Superior temporal gyrus (tissue), 1 donor: ENCODE measurements around the gene CALML4.
"Not testable (repeated sequence)": the region's sequence is repeated elsewhere in the genome, so short reads cannot be mapped to it uniquely, and the experiment has no call there.

Experiments used
- DNase-seq: peaks from one replicate; pipeline ENCODE4 v3.0.0-alpha.2; 2016; ENCODE audit errors: extremely low spot score

The CALML4 gene

DNA sequence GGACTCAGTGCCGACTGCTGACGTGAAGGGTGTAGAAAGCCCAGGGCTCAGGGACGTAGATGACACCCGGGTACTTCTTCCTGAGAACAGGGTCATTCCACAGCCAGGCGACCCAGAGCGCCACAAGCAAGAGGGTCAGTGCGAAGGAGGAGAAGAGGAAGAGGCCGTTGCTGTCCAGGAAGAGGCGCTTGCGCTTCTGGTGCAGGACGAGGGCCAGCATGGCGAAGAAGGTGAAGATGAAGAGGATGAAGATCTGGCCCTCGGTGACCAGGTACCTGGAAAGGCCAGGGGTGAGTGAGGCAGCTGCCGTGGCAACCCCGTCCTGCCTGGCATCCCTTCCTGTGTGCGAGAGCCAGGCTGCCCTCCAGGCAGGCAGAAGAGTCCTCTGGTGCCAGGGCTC is 3.0 kb upstream of the CALML4 start:
- DNase-seq, result no peak

GRCh38 chr15:68207176-68207935 is 2.2 kb upstream of the CALML4 start:
- no peak for DNase-seq

DNA sequence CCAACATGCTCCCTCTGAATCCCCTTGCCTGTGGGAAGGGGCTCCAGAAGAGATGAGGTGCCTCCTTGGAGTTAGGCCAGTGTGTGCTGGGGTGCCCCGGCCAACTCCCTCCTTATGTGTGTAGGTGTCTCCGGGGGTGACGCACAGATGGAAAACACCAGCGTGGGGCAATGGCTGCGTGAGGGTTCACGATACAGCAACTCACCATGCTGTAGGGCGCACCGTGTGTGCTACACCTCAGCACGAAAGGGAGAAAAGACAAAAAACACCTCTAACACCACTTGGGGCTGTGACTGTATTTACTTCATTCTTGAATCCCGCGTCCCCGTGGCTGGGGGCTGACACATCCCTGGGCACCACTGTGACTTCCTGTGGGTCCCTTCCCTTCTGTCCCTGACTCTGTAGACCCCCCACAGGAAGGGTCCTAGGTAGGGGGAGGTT is 1.6 kb upstream of the CALML4 start:
- DNase-seq, result no peak

GRCh38 chr15:68205954-68206539 is 915 bp upstream of the CALML4 start:
- no peak for DNase-seq

- DNase-seq, result no peak
These were observed 419 bp upstream of the CALML4 start for GRCh38 chr15:68205558-68205944.

DNA sequence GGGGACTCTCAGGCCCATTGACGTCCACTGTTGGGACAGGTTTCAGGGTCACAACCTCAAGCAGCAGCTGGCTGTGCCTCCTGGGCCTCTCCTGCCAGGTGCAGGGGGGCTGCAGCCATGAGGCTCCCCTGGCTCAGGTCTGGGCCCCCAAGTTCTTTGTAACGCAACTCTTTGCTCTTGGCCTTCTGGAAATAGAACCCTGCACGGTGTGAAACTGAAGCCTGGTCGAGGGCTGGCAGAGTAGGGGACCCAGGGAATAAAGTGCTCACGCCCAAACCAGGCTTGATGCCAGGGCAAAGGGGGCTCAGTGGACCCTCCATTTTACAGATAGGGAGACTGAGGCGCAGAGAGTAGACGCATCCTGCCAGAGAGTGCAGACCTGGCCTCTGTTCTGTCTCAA is 771 bp downstream of the CALML4 start:
- no peak for DNase-seq

GRCh38 chr15:68203956-68204355 is 1.2 kb downstream of the CALML4 start:
- DNase-seq, result no peak

DNA sequence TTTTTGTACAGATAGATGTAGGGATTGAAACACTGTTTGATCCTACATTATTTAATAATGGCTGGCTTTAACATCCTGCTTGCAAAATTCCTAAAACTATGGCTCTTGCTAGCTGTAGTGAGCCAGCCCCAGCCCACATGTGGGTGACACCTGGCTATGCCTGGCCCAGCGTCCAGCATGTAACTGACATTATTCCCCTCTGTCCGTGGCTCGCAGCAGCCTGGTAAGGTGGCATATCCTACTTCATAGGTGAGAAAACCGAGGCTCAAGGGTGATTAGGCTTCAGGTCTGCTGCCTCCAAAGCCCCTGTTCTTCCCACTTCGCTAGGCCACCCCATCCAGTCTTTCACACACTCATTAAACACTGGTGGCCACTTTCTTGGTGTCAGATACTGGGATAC is 1.6 kb downstream of the CALML4 start:
- no peak for DNase-seq

GRCh38 chr15:68202994-68203393 is 2.1 kb downstream of the CALML4 start:
- not testable (repeated sequence) for DNase-seq

DNA sequence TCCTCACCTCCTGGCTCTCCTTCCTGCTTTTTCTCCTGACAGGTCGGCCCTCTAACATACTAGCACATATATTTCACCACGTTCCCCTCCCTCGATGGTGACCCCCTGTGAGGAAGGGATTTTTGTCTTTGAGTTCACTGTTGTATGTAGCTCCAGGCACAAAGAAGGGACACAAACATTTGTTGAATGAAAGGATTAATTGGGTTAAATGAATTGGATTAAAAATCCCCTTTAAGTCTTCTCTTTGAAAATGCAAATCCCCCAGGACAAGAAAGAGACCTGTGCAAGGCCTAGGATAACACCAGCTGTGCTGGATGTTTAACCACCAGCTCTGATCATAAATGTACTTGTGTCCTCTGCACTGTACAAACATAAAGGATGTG is 3.3 kb downstream of the CALML4 start:
- DNase-seq, result no peak

GRCh38 chr15:68201153-68201878 is 3.8 kb downstream of the CALML4 start:
- DNase-seq, result no peak

DNA sequence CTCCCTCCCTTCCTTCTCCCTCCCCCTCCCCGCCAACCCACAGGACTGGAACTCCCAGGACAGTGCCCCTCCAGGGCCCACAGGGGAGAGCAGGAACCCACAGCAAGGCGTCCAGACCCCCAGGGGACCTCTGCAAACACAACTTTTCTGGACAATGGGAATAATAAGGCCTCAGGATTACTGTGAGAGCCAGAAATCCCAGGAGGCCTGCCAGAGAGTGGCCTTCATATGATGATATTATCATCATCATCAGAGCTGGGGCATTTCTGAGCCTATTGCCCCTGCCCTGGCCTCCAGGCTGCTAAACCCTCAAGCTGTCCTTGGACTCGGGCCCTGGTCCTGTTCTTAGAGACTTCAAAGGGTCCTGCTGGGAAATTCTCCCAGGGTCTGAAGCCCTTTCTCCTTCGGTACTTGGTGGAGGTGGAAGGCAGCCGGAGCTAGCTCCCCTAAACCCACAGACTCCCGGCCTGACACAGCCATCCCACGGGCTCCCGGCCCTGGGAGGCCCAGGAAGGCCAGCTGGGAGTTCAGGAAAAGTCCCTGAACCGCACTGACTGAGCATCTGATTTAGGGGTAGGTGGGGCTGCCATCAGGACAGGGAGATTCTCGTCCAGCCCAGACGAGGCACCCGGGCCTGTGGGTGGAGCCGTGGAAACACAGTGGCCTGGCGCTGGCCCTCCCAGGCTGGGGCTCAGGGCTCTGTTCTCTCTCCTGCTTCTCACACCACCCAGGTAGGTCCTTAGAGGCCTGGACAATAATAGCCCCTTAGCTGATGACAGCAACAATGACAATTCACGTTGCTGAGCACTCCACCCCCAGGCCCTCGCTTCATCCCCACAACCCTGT is 4.9 kb downstream of the CALML4 start:
- no peak for DNase-seq

DNA sequence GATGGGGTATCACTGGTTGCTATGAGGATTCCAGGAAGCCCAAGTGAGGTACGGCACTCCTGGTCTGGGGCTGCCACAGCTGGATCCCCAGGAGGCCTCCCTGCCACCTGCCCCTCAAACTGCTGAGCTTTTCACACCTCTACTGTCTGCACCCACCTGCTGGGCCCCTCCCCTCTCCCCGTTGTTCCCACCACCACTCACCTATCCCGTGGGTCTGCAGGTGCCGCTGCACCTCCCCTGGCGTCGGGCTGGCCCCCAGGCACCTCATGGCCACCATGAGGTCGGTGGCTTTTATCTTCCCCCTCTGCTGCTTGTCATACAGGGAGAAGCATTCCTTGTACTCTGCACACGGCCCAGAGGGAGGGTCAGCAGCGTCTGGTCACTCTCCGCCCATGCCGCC is 5.8 kb downstream of the CALML4 start:
- DNase-seq, result no peak

GRCh38 chr15:68197661-68198437 is 7.3 kb downstream of the CALML4 start:
- no peak for DNase-seq

- DNase-seq, result no peak
These were observed 8.0 kb downstream of the CALML4 start for GRCh38 chr15:68197170-68197492.

- DNase-seq, result no peak
These were observed 8.5 kb downstream of the CALML4 start for GRCh38 chr15:68196445-68197169.

DNA sequence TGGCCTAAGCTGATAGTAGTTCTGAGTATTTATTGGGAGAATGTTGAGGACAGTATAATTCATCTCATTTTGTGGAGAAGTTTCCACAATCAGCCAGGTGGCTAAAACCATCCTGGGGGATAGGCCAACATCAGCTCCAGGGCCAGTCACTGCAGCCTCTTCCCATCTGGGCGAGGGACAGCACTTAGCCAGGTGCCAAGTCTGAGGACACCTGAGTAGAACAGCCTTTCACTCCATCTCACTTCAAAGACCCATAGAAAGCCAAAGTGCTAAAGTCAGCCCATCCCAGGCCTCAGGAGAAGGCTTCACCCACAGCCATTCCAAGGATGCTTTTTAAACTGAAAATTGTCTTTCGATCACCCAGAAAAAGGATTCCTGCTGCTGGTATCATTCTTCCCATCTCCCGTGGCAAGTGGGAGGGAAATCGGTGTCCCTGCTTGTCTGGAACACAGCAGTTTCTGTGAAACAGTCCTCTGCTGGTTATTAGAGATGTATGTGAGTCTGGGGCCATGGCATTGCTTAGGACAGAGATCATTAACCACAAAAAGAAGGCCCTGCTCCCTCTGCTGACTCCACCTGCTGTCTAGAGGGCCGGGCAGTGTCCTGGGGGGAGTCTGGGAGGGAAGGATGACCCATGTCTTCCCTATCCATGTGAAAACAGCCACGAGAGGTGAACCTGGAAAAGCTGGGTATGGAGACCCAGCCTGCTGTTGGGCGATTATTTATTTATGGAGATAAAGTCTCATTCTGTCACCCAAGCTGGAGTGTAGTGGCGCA is 9.6 kb downstream of the CALML4 start:
- no peak for DNase-seq

DNA sequence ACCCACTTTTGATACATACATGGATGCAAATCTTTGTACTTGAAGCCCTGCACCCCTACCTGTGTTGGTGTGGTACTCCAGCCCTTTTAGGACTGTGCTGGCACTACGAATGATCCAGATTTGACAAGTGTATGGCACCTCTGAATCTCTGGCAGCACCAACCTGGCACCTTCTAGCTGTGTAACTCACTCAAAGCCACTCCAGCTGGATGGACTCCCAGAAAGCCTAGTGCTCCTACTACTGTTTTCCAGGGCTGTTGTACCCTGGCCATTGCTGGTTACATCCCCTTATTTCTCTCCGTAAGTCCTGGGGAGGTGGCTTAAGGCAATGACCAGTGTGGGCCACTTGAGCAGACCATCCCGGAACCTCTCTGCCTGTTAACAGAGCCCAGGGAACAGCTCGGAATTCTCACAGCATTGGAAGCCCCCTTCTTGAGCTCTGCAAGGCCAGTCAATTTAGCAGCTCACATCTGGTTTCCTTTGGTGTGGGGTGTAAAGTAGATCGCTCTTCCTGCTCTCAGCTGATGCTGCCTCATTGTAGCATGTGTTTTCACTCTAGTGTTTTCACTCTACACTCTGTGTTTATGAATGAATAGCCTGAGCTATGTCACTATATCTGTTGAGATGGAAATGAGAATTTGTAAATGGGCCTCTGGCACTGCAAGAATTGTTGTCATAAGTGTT is 12.2 kb downstream of the CALML4 start:
- no peak for DNase-seq

DNA sequence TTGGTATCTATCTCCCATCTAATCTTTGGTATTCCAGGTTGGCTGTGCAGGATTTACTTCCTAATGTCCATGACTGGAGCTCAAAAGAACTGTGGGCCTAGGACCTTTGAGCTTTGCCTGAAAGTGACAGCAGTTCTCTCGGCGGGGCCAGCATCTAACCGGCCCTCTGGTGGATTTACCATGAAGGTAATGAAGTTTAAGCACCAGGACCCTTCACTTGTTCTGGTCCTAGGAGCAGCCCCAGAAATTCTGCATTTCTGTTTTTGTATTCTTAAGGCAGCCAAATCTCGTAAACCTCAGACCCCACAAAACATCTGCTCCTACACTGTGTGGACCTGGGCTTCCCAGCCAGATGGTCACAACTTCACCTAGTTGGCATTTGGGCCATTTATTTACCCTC is 13.0 kb downstream of the CALML4 start:
- DNase-seq, result no peak
